GM18520 (cell line): Measurements from ENCODE around the gene LBX1.

Source experiments
- ATAC-seq: cut with Tn5 transposase; IDR thresholded peaks from one replicate; pipeline ENCODE4 v1.9.1; 2021; ENCODE audit not compliant: unreplicated experiment

LBX1 gene

DNA sequence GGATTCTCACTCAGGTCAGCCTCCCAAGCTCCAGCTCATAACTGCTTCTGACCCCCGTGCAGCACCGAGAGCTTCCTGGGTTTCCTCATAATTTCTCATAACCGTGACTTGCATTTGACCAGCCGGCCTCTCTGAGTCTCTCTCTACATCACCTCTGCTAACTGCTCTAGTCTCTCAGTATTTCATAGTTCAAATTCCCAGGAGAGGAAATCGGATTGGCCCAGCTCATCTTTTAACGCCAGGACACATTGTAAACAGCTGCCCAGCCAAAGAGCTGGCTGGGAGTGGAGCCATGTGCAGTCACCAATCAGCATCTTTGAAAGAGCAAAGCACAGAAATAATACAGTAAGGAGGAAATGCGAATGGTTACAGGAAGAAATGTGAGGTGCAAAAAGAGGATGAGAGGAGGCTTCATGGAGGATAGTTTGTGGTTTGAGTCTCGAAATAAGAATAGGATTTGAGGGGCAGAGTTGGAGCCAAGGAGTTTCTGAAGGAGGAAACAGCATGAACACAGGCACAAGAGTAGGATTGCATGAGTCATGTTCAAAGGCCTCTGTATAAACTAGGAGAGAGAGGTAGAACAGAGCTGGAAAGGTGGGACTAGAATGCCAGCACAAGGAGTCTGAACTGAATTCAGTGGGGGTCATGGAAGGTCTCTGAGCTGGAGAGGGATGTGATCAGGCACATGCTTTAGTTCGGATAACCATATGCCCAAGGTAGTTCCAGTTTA, 15.2 kb upstream of the LBX1 start:
- ATAC-seq = no peak

DNA sequence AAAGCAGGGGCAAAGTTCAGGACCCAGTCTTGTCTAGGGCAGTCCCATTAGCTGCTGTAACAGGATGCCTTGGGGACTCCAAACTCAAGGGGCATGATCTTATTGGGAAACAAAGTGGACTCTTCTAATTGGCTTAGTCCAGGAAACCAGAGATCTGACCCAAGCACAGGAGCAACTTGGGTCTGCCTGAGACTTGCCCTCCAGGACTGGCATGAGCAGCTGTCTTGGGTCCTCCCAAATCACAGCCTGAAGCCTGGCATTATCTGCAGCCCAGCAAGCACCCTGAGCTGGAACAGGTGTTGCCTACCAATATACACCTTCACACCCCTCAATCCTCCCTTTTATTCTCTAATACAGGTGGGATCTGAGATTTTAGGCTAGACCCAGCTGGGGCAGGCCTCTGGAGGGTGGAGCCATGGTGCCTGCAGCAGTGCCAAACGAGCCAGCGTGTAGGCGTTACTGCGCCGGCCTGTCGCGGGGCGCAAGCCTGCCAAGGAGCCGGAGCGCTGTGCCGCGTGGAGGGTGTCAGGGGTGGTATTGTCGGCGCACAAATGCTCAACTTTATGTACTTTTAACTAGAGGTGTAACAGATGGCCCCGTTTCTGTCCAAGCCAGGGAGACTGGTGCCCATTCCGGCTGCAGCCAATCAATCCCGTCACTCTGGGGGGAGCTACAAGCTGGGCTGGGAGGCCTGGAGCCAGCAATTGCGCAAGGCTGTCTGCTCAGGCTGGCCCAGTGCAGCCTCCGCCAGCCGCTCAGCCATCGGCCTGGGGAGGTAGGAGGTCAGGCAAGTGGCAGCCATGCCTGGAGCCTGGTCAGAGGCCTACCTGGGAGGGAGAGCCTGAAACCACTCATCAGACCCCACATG, 12.8 kb upstream of the LBX1 start:
- no peak for ATAC-seq

DNA sequence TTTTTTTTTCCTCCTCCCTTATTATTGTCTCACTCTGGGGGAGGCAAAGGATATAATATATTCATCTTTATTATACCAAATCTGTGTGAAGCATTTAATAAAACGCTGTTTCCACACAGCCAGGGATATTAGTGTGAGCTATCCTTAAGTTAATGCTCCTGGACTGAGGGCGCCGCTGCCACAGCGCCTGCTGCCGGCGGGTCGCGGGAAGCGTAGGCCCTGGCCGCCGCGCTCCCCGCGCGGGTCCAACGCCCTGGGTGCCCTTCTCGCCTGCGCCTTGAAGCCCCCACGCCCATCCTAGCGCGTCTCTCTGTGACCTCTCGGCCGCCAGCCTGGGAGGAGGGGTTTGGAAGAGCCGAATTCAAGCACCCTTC, 9.5 kb upstream of the LBX1 start:
- ATAC-seq = no peak

DNA sequence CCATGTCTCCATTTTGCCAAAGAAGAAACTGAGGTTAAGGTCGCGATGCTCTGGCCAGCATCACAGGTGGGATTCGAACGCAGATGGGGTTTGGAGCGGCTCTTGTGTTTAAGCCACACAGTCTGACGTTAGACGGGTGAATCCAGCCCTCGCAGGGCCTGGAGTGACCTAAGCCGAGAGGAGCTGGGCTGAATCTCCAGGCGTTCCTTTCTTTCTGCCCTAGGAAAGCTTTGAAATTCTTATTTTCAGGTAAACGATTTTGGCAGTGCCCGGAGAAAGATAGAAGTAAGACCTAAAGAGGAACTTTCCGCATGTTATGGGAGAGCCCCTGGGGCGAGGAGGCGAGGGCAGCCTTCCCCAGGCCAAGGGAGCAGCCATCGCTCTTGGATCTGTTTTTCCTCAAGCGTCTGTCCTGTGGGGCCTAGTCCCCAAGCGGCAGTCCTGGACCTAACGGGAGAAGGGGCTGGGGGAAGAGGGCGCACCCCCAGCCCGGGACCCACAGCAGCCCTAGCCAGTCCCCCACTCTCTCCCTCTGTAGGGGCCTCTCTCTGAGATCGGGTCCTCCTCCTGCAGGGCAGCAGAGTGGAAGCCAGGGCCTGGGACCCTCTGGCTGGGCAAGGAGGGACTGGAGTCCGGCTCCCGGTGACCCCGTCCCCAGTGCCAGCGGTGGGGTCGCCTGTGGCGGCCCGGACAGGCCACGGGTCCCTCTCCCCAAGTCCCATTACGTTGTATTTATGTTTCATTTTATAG, 8.9 kb upstream of the LBX1 start:
- ATAC-seq = no peak

DNA sequence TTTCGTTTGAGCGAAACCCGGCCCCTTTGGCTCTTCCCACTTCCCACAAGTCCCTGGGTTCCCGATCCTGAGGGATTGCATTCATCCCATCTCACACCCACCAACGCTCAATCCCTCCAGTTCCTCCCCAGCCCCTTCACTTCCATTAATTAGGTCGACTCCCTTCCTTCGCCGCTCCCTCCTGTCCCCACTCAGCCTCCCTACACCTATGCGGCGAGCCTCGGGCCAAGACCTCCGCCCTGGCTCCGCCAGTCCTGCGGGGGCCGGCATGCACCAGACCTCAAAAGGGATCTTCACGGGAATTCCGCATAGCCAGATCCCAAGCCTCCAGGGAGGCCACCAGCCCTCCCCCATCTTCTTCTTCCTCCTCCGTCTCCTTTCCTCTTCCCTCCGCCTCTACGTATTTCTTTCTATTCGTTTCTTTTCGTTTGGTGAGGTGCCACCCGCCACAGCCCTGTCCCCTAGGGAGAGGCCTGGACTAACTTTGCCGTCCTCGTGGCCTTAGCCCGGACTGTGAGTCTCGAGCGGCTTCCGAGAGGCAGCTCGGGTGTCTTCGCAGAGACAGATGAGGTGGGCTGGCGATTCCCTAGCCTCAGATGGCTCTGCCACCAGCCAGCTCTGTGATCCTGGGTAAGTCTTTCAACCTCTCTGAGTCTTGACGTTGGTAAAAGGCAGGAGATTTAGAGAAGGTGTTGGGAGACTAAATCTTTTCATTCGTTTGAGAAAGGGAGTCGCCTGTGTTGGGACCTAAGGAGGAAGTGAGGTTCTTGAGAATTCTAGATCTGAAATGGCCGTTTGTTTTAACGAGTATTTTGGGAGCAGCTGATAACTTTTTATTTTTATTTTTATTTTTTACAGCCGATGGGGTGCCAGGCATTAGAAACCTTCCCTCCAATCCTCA, 8.1 kb upstream of the LBX1 start:
- ATAC-seq = no peak

DNA sequence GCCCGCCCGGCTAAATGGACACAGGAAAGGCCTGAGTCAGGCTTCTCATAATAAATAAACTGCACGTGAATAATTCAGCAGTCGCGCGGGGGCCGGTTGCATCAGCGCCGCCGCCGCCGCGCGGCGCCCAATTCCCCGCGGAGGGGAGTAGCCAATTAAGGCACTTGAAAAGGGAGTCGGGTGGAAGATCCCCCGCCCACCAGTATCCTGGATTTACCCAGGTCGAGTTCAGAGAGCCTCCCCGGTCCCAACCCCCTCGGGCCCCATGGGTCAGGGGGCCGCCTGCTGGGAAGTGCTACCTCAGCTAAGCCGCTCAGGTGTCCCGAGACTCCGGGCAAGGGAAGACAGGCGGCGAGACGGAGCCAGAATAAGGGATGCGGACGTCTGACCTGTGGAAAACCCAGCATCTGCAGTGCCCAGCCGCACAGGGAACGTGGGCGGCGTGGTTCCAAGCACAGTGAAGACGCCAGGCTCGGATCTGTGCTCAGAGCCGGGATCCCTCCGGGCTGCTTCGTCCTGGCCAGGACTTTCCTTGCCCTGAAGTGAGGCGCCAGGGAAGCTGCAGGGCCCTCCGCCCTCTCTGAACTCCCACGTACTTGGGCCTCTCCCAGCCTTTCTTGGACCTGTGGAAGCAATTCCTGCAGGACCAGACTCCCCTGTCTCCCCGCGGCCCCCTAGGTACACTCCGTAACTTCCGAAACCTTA, 7.3 kb upstream of the LBX1 start:
- ATAC-seq = no peak

DNA sequence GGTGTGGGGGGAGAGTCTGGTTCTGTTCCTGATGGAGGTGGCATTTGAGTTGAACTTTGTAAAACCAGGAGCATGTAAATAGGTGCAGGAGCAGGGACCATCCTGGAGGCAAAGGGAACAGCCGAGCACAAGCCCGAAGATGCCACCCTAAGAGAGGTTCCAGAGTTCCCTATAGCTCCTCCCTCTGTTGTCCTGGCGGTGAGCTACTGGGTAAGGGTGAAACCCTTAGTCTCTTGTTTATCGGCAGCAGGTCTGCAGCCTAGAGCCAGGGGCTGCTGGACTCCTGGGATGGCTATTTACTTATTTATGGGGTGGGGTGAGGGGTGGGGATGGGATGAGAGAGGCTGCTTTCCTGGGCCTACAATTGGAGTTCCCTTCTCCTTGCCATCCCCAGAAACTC, 6.5 kb upstream of the LBX1 start:
- no peak for ATAC-seq

DNA sequence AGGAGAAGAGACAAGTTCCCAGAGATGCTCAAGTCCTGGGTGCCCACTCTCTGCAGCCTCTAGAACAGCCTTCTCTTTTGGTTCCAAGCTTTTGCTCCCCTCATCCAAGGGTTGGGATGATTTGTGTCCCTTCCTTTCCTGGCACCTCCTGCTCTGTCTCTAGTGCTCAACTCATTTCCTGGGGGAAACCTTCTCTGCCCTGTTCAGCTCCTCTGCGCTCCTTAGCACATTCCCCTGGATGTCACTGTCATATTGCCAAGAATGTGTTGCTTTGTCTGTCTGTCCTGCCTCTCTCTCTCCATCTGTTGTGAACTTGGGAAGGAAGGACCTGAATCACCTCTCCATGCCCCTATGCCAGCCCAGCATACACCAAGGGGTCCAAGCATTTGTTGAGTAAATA, 5.1 kb upstream of the LBX1 start:
- no peak for ATAC-seq

DNA sequence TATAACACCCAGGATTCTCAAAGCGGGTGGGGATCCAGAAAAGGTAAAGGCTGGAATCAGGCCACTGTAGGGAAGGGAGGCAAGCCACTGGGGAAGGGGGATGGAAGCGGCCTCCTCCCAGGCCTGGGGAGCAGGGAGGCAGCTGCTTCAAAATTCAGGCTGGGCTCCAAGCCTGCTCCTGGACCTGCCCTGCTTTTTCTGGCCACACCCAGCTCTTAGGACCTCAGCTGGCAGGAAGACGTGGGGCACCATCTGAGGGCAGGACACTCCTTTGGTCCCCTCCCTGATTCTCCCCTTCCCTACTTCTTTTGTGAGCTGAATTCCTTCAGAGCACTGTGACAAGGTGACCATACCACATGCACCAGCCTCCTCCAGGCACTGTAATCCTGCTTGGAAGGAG, 4.6 kb upstream of the LBX1 start:
- no peak for ATAC-seq

DNA sequence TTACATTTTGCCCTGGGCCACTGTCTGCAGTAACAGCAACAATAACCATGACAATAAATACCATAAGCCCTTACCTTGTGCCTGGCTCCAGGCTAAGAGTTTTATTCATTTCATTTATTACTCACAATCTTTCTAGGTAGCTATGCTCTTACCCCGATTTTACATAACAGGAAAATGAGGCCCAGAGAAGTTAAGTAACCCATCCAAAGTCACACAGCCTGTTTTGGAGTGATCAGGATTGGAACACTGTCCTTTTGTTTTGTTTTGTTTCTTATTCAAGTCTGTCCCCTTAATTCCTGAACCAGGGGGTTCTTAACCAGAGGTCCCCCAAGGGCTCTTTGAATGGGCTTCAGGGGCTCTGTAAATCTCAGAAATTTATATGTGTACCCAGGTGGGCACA, 4.2 kb upstream of the LBX1 start:
- ATAC-seq = no peak

DNA sequence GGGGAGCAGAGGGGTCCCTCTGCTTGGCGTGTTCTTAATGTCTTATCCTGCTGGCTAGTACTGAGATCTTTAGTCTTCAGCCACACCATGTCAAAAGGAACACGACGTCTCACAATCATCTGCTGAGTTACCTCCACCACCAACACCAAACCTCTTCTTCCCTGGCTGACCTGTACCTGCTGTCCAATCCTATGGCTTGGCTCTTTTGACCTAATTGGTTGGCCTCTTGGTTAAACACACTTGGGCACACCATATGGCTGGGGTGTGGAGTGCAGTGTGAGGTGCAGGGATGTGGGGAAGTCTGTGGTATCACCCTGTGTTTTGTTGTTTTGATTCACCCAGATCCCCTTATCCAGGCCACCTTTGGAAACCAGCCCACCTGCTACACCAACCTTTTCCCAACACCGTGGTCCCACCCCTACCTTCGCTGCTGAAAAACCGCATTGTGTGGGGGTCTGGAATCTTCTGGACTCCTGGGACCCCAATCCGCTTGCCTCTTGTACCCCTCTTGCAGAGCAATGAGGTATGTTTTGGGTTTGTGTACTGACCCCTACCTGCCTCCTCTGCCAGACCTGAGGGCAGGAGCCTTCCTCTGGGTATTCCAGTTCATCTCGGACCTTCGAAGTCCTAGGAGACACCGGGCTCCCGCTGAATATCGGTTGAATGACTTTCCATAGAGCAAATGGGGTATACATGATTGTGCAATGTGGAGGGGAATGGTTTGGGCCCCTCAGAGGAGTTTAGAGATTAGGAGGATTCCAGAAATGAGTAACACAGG, 2.8 kb upstream of the LBX1 start:
- ATAC-seq = no peak

DNA sequence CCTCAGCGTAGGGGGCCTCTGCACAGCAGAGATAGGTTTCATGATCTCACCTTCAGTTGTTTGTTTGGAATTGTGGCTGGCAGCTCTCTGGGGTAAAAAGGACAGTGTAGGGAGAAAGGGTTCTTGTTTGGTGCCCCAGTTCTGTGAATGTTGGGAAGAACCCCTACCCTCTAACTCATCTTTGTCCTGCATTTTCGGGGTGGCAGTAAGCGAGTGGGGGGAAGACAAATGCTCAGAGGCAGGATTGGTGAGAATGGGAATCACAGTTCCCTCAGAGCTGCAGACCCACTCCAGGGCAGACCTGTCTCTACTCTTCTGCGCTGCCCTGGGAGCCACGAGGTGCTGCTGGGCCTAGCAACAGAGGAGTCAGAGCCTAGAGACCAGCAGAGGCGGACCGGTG, 1.8 kb upstream of the LBX1 start:
- no peak for ATAC-seq

DNA sequence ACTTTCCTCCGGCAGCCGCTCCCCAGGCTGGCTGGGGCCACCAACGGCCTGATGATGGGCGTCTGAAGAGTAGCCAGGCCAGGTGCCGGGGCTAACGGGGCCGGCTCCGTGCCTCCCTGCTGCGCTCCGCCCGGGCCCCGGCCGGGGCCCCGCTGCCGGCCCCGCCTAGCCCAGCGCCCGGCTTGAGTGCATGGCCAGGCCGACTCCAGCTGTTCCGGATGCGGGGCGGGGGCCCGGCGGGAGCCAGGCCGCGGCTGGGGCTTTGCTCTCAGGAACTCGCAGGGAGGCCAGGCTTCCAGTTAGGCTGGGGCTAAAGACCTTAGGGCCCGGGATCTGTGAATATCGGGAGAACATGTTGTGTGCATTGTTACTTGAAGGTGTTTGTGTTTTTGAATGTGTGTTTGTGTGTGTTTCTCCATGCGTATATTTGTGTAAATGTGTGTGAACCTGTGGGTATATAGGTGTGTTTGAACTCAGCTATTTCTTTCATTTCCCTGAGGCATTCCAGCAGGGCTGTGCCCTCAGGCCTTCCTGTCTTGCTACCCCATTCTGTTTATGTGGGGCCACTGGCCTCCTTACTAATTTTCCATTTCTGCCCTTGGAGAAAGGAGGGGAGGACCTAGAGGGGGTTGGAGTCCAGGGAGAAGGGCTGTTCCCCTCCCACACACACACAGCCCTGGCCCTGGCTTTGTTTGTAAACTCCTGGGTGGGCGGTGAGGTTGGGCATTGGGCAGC, 1.1 kb upstream of the LBX1 start:
- ATAC-seq = no peak

DNA sequence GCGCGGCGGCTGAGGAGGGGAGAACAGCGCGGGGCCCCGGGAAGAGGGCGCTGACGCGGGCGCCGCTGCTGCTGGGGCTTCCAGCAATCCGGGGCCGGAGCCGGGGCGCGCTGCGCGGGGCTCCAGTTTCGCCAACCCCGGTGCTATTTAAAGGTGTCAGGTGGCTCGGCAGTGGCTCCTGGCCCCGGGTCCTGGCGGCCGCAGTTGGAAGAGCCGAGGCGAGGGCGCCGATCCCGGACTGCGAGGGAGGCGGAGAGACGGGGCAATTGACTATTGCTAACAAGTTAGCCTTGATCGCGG, 347 bp downstream of the LBX1 start:
- ATAC-seq = no peak

DNA sequence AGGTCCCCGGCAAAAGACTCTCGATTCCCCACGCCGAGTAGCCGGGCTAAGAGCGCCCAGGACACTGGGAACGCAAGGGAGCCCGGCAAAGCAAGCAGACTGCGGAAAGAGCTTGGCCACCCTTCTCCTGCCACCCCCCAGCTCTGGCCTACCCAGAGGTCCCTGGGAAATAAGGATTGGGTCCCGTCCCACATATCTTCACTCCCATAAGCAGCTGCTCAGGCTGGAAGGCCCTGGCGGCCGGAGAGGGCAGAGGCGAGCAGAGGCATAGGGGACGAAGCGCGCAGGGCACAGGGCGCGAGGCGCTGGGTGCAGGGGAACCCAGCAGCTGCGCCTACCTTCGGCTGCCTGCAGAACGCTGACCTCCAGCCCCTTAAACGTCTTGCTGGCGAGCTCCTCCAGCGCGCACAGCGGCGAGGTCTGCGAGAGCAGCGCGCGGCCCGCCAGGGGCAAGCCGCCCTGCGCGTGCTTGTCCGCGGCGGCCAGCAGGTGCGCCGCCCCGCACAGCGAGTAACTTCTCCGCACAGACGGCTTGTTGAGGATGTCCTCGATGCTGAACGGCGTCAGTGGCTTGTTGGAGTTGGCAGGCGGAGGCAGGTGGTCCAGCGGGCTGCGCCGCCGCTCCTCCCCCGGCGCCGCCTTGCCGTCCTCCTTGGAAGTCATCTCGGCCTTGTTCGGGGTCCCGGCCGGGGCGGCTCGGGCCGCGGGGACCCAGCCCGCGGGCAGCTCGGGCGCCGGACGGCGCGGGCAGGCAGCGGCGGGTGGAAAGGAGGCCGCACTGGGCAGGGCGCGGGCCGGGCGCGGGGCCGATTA, 904 bp downstream of the LBX1 start:
- no peak for ATAC-seq

DNA sequence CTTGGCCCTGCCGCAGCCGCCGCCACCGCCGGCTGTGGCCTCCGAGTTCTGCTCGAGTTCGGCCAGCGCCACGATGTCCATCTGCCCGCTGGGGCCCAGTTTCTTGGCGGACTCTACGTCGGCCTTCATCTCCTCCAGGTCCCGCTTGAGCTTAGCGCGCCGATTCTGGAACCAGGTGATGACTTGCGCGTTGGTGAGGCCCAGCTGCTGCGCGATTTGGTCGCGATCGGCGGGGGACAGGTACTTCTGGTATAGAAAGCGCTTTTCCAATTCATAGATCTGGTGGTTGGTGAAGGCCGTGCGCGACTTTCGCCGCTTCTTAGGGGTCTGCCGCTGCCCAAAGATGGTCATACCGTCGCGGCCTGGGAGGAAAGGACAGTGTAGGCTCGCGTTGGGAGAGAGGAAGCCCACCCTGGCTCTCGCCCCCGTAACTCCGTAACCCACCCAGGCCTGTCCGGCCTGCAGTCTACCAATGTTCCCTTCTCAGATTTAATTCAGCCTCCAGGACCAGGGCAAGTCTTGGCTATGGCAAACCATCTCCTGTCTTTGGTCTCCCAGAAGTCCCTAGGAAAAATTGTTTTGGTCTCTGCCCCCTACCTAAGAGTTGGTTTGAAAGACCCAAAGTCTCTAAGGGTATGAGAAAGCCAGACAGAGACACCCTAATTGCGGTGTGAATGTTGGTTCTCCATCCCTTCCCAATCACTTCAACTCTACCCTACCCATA, 1.7 kb downstream of the LBX1 start:
- ATAC-seq = no peak
